OCI-LY7 (cell line): ENCODE results near the gene GAS1. TPM values are rescaled to one million over a fixed set of nuclear protein-coding genes. Genes with fewer than 3 reads are reported as not detected.

Experiments
- BruUV-seq: library from RNA; stranded (reverse); fragments of 400-500 nt; replicated peaks from 2 replicates; lab custom pipeline; 2021; lab: Mats Ljungman, UMichigan
- CTCF ChIA-PET: fragments of 300-600 bp; sonication (Branson Sonifier 250); formaldehyde crosslinking; loops from one replicate; lab custom pipeline; 2022; ENCODE audit warnings: antibody characterized with exemption; ENCODE audit not compliant: unreplicated experiment; lab: Charles Lee
- POLR2A ChIA-PET: fragments of 300-600 bp; sonication (Branson Sonifier 250); formaldehyde crosslinking; loops from one replicate; lab custom pipeline; 2022; ENCODE audit warnings: antibody characterized with exemption; lab: Charles Lee
- DNase-seq: peaks from one replicate; pipeline ENCODE4 v3.0.0-alpha.2; 2015; ENCODE audit warnings: low spot score
- H2AFZ ChIP-seq: fragments of 200-600 bp; sonication (generic), shearing (Covaris generic); 2 replicates; pipeline ENCODE4 v1.6.1; 2014; ENCODE audit warnings: mild to moderate bottlenecking, antibody characterized with exemption, low read length, moderate library complexity
- H3K27ac ChIP-seq: fragments of 200-600 bp; sonication (generic); 2 replicates; pipeline ENCODE4 v1.5.1; 2014; ENCODE audit warnings: mixed run types, low read depth, mild to moderate bottlenecking, moderate library complexity, low read length, inconsistent platforms; ENCODE audit not compliant: poor library complexity, severe bottlenecking
- H3K36me3 ChIP-seq: fragments of 200-600 bp; sonication (generic); 2 replicates; pipeline ENCODE4 v1.6.1; 2014; ENCODE audit warnings: mild to moderate bottlenecking, antibody characterized with exemption, low read length, moderate library complexity, mixed read lengths; ENCODE audit not compliant: insufficient read depth
- H3K4me1 ChIP-seq: fragments of 200-600 bp; sonication (generic); 2 replicates; pipeline ENCODE4 v1.5.1; 2014; ENCODE audit warnings: mild to moderate bottlenecking, low read length; ENCODE audit not compliant: insufficient read depth, poor library complexity, severe bottlenecking
- H3K4me2 ChIP-seq: fragments of 200-600 bp; sonication (generic); 2 replicates; pipeline ENCODE4 v1.6.1; 2014; ENCODE audit warnings: mild to moderate bottlenecking, low read length
- H3K4me3 ChIP-seq: fragments of 200-600 bp; sonication (generic); 2 replicates; pipeline ENCODE4 v1.5.1; 2014; ENCODE audit warnings: mild to moderate bottlenecking, low read depth, low read length; ENCODE audit not compliant: poor library complexity, severe bottlenecking
- H3K79me2 ChIP-seq: fragments of 200-600 bp; sonication (generic); 2 replicates; pipeline ENCODE4 v1.6.1; 2016; ENCODE audit warnings: low read depth, mild to moderate bottlenecking, low read length, moderate library complexity, mixed read lengths; ENCODE audit not compliant: insufficient read depth
- H3K9me2 ChIP-seq: fragments of 200-600 bp; sonication (generic); 2 replicates; pipeline ENCODE4 v1.6.1; 2016; ENCODE audit warnings: mild to moderate bottlenecking, low read length, mixed read lengths; ENCODE audit not compliant: insufficient read depth
- H3K9me3 ChIP-seq: fragments of 200-600 bp; sonication (generic); 2 replicates; pipeline ENCODE4 v1.6.1; 2014; ENCODE audit warnings: mild to moderate bottlenecking, mixed run types, low read length, mixed read lengths
- H4K20me1 ChIP-seq: fragments of 200-600 bp; sonication (generic); 2 replicates; pipeline ENCODE4 v1.6.1; 2014; ENCODE audit warnings: mild to moderate bottlenecking, antibody characterized with exemption, low read length, moderate library complexity, mixed read lengths; ENCODE audit not compliant: insufficient read depth
- CTCF ChIP-seq: fragments of 200-600 bp; sonication (generic); conservative IDR thresholded peaks from 2 replicates; pipeline ENCODE4 v1.5.1; 2014; ENCODE audit warnings: mild to moderate bottlenecking, antibody characterized with exemption, low read length, moderate library complexity, mixed read lengths
- EZH2phosphoT487 ChIP-seq: fragments of 200-600 bp; sonication (generic); IDR thresholded peaks from 2 replicates; pipeline ENCODE4 v1.6.1; 2018; ENCODE audit warnings: low read depth, borderline replicate concordance, mild to moderate bottlenecking, mixed run types, antibody characterized with exemption, low read length, moderate library complexity, mixed read lengths
- intact Hi-C: fragments of 100-400 bp; cut with micrococcal nuclease; formaldehyde crosslinking; loops from one replicate; pipeline ENCODE4 v1.10.0; 2022; ENCODE audit not compliant: unreplicated experiment
- total RNA-seq, 2 experiments: library from RNA; depleted of rRNA in 1 of 2; stranded (reverse); fragments of >200 nt in 1 of 2; shearing (Covaris generic) in 1 of 2; gene quantifications; 2 replicates each; pipeline ENCODE4 v1.2.3, GENCODE V29; 2014 to 2022

GAS1 gene
- total RNA-seq, 2 experiments from 2014 or later = not detected

GRCh38 chr9:86974421-86974820 is 27.1 kb upstream of the GAS1 start:
- Histone ChIP-seq H3K9me2 (no peaks in the 10 kb centered on the region; the same call in 1 of the 2 replicates), H3K36me3 (no peaks in the 10 kb centered on the region), H2AFZ (no peak overlapping the region), H3K4me1 (no peaks in the 10 kb centered on the region), H3K27ac (no peak overlapping the region), H3K4me2 (no peak overlapping the region), H3K9me3 (no peaks in the 10 kb centered on the region), H3K79me2 (no peaks in the 10 kb centered on the region), H3K4me3 (no peak overlapping the region), H4K20me1 (no peaks in the 10 kb centered on the region)
- no TSS peak for BruUV-seq
- ChIA-PET CTCF (no interaction called here), POLR2A (no interaction called here)
- TF ChIP-seq EZH2phosphoT487 = no peak
- TF ChIP-seq CTCF = no peak
- no peak for DNase-seq
- intact Hi-C loops = no loop called here

DNA sequence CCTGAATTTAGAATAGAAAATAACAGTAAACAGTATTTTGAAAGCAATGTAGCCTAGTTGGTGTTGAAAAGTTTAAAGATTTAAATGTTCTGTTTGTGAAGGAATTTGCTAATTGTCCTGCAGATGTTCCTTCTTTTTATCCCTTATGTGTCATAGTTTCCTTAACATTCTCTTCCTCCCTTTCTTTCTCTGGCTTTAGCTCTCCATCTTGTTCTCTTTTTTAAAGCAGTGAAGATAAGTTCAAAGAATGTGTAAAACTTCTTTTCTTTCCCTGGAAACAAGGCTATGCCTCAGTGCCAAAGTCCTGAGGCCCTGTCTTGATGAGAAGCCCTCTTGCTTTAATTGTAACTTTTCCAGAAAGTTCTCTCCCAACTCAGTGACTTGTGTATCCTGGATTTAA is 24.4 kb upstream of the GAS1 start:
- TF ChIP-seq CTCF (no peak), EZH2phosphoT487 (no peak)
- CTCF ChIA-PET = no interaction called here
- no TSS peak for BruUV-seq

DNA sequence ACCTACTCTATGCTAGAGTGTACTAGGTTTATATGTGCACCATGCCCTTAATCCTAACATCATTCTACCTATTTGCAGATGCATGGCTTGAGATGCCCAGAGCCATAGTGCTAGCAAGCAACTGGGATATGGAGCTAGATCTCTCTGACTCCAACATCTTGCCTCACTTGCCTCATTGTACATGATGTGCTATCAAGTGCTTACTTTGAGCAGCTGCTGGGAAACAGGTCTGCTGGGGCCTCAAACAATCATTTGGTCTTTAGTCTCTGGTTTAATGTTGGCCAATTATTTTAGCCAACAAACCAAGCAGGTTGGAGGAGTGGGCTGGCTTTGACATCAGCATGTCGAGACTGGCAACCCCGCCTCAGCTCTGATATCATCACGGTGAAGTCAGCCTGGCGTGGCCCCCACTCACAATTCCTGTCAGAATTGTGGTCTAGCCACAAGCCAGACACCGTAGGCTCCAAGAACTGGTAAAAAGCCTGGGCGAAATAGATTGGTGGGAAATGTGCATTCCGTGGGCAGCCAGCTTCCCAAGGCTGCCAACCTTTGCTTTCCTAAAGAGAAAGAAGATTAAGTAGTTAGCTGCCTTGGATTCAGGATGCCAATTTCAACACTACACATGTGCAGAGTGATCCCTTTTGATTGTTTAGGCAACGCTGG is 21.1 kb upstream of the GAS1 start:
- H3K27ac ChIP-seq = no peak overlapping the region
- H4K20me1 ChIP-seq = no peaks in the 10 kb centered on the region
- no peaks in the 10 kb centered on the region for H3K9me3 ChIP-seq
- DNase-seq = no peak
- intact Hi-C loops = no loop called here
- no peaks in the 10 kb centered on the region for H3K9me2 ChIP-seq
- H3K4me1 ChIP-seq = no peaks in the 10 kb centered on the region
- no peaks in the 10 kb centered on the region for H3K36me3 ChIP-seq
- no peaks in the 10 kb centered on the region for H3K79me2 ChIP-seq
- H2AFZ ChIP-seq = no peak overlapping the region
- no peak overlapping the region for H3K4me3 ChIP-seq
- TF ChIP-seq CTCF = no peak
- no peak for TF ChIP-seq EZH2phosphoT487
- ChIA-PET POLR2A (interaction anchor here (0.6 kb wide), 1 partner anchor 21 kb away, joined by 4 read pairs; no protein-coding TSS in a partner anchor), CTCF (no interaction called here)
- H3K4me2 ChIP-seq = no peak overlapping the region
- BruUV-seq = no TSS peak

More for the DNA sequence above, 24.4 kb upstream of the GAS1 start:
- no peaks in the 10 kb centered on the region for H3K79me2 ChIP-seq
- no peaks in the 10 kb centered on the region for H4K20me1 ChIP-seq
- H3K4me2 ChIP-seq = no peak overlapping the region
- no peak overlapping the region for H2AFZ ChIP-seq
- H3K4me1 ChIP-seq = no peaks in the 10 kb centered on the region
- H3K4me3 ChIP-seq = no peak overlapping the region
- no peaks in the 10 kb centered on the region for H3K36me3 ChIP-seq
- no peaks in the 10 kb centered on the region; the same call in 1 of the 2 replicates for H3K9me2 ChIP-seq
- POLR2A ChIA-PET = no interaction called here
- intact Hi-C loops = no loop called here
- no peak for DNase-seq
- no peaks in the 10 kb centered on the region for H3K9me3 ChIP-seq
- H3K27ac ChIP-seq = no peak overlapping the region
